Vagina (tissue), 2 donors: ENCODE data around the gene ALG6.

ENCODE experiments used
- POLR2AphosphoS5 ChIP-seq, 2 donors: sonication (generic); formaldehyde crosslinking; IDR thresholded peaks; one replicate each; pipeline ENCODE4 v1.9.0; 2017; ENCODE audit warnings: antibody characterized with exemption in 2 of 2, mild to moderate bottlenecking in 2 of 2, low read depth in 1 of 2; ENCODE audit not compliant: insufficient read depth in 1 of 2
- TF ChIP-seq, protein P1 (sequence below), 3 experiments: fragments of 450-650 bp in 2 of 3; fragments of 200-600 bp in 1 of 3; sonication (generic) in 1 of 3; IDR thresholded peaks; one replicate each; pipeline ENCODE4 v1.5.1; 2017 to 2019; ENCODE audit warnings: antibody characterized with exemption in 3 of 3, mild to moderate bottlenecking in 2 of 3, moderate library complexity in 2 of 3

DNA sequence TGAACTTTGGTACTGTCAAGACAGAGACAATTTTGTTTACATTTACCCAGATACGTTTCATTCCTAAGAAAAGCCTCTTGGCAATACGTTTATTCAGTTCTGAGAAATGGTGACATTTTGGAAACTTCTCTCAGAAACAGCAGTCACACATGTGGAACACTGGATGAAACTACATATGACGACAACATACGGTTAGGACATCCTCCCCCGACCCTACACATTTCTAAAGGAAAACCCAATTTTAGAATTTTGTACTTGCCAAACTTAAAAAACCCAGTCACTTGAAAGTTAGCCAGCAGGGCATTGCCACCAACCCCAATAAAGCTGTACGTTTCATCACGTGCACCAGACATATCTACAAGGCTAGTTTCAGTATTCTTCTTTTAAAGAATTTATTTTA, 98.8 kb downstream of the ALG6 start:
- TF ChIP-seq, protein P1, sequence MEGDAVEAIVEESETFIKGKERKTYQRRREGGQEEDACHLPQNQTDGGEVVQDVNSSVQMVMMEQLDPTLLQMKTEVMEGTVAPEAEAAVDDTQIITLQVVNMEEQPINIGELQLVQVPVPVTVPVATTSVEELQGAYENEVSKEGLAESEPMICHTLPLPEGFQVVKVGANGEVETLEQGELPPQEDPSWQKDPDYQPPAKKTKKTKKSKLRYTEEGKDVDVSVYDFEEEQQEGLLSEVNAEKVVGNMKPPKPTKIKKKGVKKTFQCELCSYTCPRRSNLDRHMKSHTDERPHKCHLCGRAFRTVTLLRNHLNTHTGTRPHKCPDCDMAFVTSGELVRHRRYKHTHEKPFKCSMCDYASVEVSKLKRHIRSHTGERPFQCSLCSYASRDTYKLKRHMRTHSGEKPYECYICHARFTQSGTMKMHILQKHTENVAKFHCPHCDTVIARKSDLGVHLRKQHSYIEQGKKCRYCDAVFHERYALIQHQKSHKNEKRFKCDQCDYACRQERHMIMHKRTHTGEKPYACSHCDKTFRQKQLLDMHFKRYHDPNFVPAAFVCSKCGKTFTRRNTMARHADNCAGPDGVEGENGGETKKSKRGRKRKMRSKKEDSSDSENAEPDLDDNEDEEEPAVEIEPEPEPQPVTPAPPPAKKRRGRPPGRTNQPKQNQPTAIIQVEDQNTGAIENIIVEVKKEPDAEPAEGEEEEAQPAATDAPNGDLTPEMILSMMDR (IDR thresholded peaks at IDR 0.05) = no peak
- no peak for TF ChIP-seq POLR2AphosphoS5 (IDR thresholded peaks at IDR 0.05; ENCODE audit: insufficient read depth in 1 of 2, low read depth in 1 of 2)
